Parathyroid adenoma (tissue), 2 donors: ENCODE results near the gene PKD2L2.
"Not testable (repeated sequence)": the region's sequence is repeated elsewhere in the genome, so short reads cannot be mapped to it uniquely, and the experiment has no call there.

Source experiments
- H2AFZ ChIP-seq: fragments of 300-600 bp; sonication (generic); one replicate; pipeline ENCODE4 v1.7.0; 2017; ENCODE audit warnings: antibody characterized with exemption, mild to moderate bottlenecking
- H3K27ac ChIP-seq: fragments of 300-600 bp; sonication (generic); one replicate; pipeline ENCODE4 v1.7.0; 2017
- H3K27me3 ChIP-seq: fragments of 300-600 bp; sonication (generic); one replicate; pipeline ENCODE4 v1.7.0; 2017; ENCODE audit warnings: low read length; ENCODE audit not compliant: control insufficient read depth, insufficient read depth
- H3K36me3 ChIP-seq: fragments of 300-600 bp; sonication (generic); one replicate; pipeline ENCODE4 v1.7.0; 2017; ENCODE audit warnings: low read length; ENCODE audit not compliant: control insufficient read depth, insufficient read depth
- H3K4me1 ChIP-seq: fragments of 300-600 bp; sonication (generic); one replicate; pipeline ENCODE4 v1.7.0; 2017; ENCODE audit warnings: control low read depth
- H3K4me2 ChIP-seq: fragments of 300-600 bp; sonication (generic); one replicate; pipeline ENCODE4 v1.7.0; 2017; ENCODE audit warnings: low read length
- H3K4me3 ChIP-seq: fragments of 300-600 bp; sonication (generic); one replicate; pipeline ENCODE4 v1.7.0; 2017; ENCODE audit warnings: low read depth, low read length
- H3K79me2 ChIP-seq: fragments of 300-600 bp; sonication (generic); one replicate; pipeline ENCODE4 v1.7.0; 2017; ENCODE audit warnings: control low read depth
- H3K9ac ChIP-seq: fragments of 300-600 bp; sonication (generic); one replicate; pipeline ENCODE4 v1.7.0; 2017; ENCODE audit warnings: mild to moderate bottlenecking
- H3K9me3 ChIP-seq: fragments of 300-600 bp; sonication (generic); one replicate; pipeline ENCODE4 v1.7.0; 2017; ENCODE audit warnings: low read length; ENCODE audit not compliant: control insufficient read depth
- TF ChIP-seq, protein P1 (sequence below): fragments of 300-600 bp; sonication (generic); IDR thresholded peaks from one replicate; pipeline ENCODE4 v1.7.0; 2017; ENCODE audit warnings: antibody characterized with exemption, mild to moderate bottlenecking
- donor health status: primary hyperparathyroidism.

The PKD2L2 gene

DNA sequence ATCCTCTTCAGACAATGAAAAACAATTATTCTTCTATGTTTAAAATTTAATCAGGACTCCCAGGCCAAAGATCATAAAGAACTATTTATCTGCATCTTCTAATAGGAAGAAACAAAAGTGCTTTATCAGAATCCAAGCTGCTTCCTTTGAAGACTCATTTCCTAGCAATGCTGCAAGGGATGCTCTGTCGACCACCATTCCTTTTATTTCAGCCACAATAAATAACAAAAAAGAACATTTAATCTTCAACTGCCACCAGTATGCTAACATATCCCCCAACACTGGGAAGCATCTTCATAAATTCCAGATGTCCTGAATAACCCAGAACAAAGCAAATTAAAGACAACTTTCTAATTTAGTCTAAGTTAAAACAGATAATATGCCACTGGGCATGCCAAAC, 68.7 kb downstream of the PKD2L2 start:
- Histone ChIP-seq H3K27me3 (no peaks in the 10 kb centered on the region), H3K36me3 (no peaks in the 10 kb centered on the region), H3K27ac (no peak overlapping the region), H3K9me3 (no peaks in the 10 kb centered on the region), H3K4me3 (no peak overlapping the region), H3K4me2 (no peak overlapping the region), H3K9ac (no peak overlapping the region), H3K79me2 (peaks cover 2% of the 10 kb centered on the region), H3K4me1 (peaks cover 4% of the 10 kb centered on the region), H2AFZ (no peak overlapping the region)
- TF ChIP-seq, protein P1, sequence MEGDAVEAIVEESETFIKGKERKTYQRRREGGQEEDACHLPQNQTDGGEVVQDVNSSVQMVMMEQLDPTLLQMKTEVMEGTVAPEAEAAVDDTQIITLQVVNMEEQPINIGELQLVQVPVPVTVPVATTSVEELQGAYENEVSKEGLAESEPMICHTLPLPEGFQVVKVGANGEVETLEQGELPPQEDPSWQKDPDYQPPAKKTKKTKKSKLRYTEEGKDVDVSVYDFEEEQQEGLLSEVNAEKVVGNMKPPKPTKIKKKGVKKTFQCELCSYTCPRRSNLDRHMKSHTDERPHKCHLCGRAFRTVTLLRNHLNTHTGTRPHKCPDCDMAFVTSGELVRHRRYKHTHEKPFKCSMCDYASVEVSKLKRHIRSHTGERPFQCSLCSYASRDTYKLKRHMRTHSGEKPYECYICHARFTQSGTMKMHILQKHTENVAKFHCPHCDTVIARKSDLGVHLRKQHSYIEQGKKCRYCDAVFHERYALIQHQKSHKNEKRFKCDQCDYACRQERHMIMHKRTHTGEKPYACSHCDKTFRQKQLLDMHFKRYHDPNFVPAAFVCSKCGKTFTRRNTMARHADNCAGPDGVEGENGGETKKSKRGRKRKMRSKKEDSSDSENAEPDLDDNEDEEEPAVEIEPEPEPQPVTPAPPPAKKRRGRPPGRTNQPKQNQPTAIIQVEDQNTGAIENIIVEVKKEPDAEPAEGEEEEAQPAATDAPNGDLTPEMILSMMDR, result no peak

- peaks cover 4% of the 10 kb centered on the region for H3K4me1 ChIP-seq
- no peak overlapping the region for H3K4me3 ChIP-seq
- H3K9me3 ChIP-seq, result no peaks in the 10 kb centered on the region
- H3K4me2 ChIP-seq, result no peak overlapping the region
- no peak overlapping the region for H3K27ac ChIP-seq
- H2AFZ ChIP-seq, result no peak overlapping the region
- peaks cover 4% of the 10 kb centered on the region for H3K79me2 ChIP-seq
- H3K9ac ChIP-seq, result no peak overlapping the region
- no peaks in the 10 kb centered on the region for H3K27me3 ChIP-seq
- H3K36me3 ChIP-seq, result no peaks in the 10 kb centered on the region
- TF ChIP-seq, protein P1, result no peak
These were observed 70.2 kb downstream of the PKD2L2 start for GRCh38 chr5:137959488-137959887.

DNA sequence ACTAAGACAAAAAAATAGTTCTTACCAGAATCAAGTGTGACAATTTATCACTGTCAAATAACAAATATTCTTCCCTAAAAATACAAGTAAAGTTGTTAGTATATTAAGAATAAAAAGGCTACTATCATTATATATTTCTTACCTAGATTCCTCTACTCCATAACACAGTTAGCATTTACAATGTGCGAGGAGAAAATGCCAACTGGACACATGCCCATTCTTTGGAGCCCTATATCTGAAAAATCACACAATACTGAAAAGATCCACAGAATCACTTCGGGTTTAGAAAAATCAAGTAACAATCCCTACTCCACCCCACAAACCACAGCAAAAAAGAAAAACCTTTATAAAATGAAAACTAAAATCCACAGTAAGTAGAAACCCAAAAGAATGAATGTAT, 70.9 kb downstream of the PKD2L2 start:
- H3K4me1 ChIP-seq, result peaks cover 4% of the 10 kb centered on the region
- H3K4me3 ChIP-seq, result no peak overlapping the region
- no peak overlapping the region for H3K4me2 ChIP-seq
- TF ChIP-seq, protein P1, result no peak
- H3K27ac ChIP-seq, result no peak overlapping the region
- H3K27me3 ChIP-seq, result no peaks in the 10 kb centered on the region
- no peak overlapping the region for H2AFZ ChIP-seq
- peaks cover 4% of the 10 kb centered on the region for H3K79me2 ChIP-seq
- H3K9ac ChIP-seq, result no peak overlapping the region
- no peaks in the 10 kb centered on the region for H3K9me3 ChIP-seq
- no peaks in the 10 kb centered on the region for H3K36me3 ChIP-seq

- peaks cover 4% of the 10 kb centered on the region for H3K4me1 ChIP-seq
- H3K27ac ChIP-seq, result no peak overlapping the region
- no peaks in the 10 kb centered on the region for H3K36me3 ChIP-seq
These were observed 71.6 kb downstream of the PKD2L2 start for GRCh38 chr5:137960819-137961218.

DNA sequence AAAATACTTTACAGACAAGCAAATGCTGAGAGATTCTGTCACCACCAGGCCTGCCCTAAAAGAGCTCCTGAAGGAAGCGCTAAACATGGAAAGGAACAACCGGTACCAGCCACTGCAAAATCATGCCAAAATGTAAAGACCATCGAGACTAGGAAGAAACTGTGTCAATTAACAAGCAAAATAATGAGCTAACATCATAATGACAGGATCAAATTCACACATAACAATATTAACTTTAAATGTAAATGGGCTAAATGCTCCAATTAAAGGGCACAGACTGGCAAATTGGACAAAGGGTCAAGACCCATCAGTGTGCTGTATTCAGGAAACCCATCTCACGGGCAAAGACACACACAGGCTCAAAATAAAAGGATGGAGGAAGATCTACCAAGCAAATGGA, 81.1 kb downstream of the PKD2L2 start:
- not testable (repeated sequence) for H3K27ac ChIP-seq, H3K4me2 ChIP-seq, H3K27me3 ChIP-seq, H3K9ac ChIP-seq, H3K36me3 ChIP-seq, H3K4me1 ChIP-seq, H2AFZ ChIP-seq, H3K4me3 ChIP-seq, H3K9me3 ChIP-seq
- H3K79me2 ChIP-seq, result peaks cover 14% of the 10 kb centered on the region

More at GRCh38 chr5:137960819-137961218, 71.6 kb downstream of the PKD2L2 start:
- Histone ChIP-seq H2AFZ (no peak overlapping the region), H3K27me3 (no peaks in the 10 kb centered on the region), H3K9me3 (no peaks in the 10 kb centered on the region), H3K79me2 (peaks cover 10% of the 10 kb centered on the region), H3K4me3 (no peak overlapping the region), H3K9ac (no peak overlapping the region), H3K4me2 (no peak overlapping the region)
- TF ChIP-seq, protein P1, result no peak
